SK-N-SH (cell line): ENCODE data around the gene AK5. TPM values are rescaled to one million over a fixed set of nuclear protein-coding genes. Genes with fewer than 3 reads are reported as not detected.
"Not testable (repeated sequence)": the region's sequence is repeated elsewhere in the genome, so short reads cannot be mapped to it uniquely, and the experiment has no call there.

ENCODE experiments used
- CTCF ChIA-PET: fragments of 300-600, 350-600 bp; formaldehyde crosslinking; extraction: SDS; loops from one replicate; lab custom pipeline; 2021; lab: Yijun Ruan, JAX
- POLR2A ChIA-PET: fragments of 350-600 bp; sonication (Branson Sonifier 250); formaldehyde crosslinking; extraction: SDS; loops from one replicate; lab custom pipeline; 2020; ENCODE audit warnings: antibody characterized with exemption, inconsistent platforms; lab: Yijun Ruan, JAX
- DNase-seq: peaks from one replicate; pipeline ENCODE4 v3.0.0; 2012
- H2AFZ ChIP-seq: fragments of 200-600 bp; sonication (generic); 2 replicates; pipeline ENCODE4 v1.8.1; 2016; ENCODE audit warnings: antibody characterized with exemption, mild to moderate bottlenecking, low read depth
- H3F3A ChIP-seq: fragments of 200-600 bp; sonication (generic); replicated peaks from 2 replicates; pipeline ENCODE3; 2016; ENCODE audit warnings: antibody characterized with exemption, mild to moderate bottlenecking; ENCODE audit not compliant: insufficient read depth
- H3K27ac ChIP-seq, 2 experiments: fragments of 200-500 bp in 1 of 2; fragments of 200-600 bp in 1 of 2; sonication (Bioruptor generic) in 1 of 2; sonication (generic), shearing (Covaris generic) in 1 of 2; 2 replicates each; pipeline versions ENCODE4 v1.5.1 to v1.6.1; 2014 to 2016; ENCODE audit warnings: low read depth in 2 of 2, inconsistent platforms in 1 of 2, low read length in 1 of 2, mild to moderate bottlenecking in 1 of 2, mixed read lengths in 1 of 2
- H3K27me3 ChIP-seq: fragments of 200-600 bp; sonication (generic), shearing (Covaris generic); 2 replicates; pipeline ENCODE4 v1.6.1; 2016; ENCODE audit warnings: mixed run types; ENCODE audit not compliant: insufficient read depth
- H3K36me3 ChIP-seq, 2 experiments: fragments of 200-500 bp in 1 of 2; fragments of 200-600 bp in 1 of 2; sonication (Bioruptor generic) in 1 of 2; sonication (generic) in 1 of 2; replicated peaks in 1 of 2; 2 replicates each; pipeline versions ENCODE3 to v1.5.1; 2014 to 2016; ENCODE audit warnings: low read length in 1 of 2, mild to moderate bottlenecking in 1 of 2; ENCODE audit not compliant: insufficient read depth in 2 of 2, control insufficient read depth in 1 of 2
- H3K4me1 ChIP-seq, 2 experiments: fragments of 200-500 bp in 1 of 2; fragments of 200-600 bp in 1 of 2; sonication (Bioruptor generic) in 1 of 2; sonication (generic), shearing (Covaris generic) in 1 of 2; 2 replicates each; pipeline versions ENCODE4 v1.5.1 to v1.6.1; 2014 to 2016; ENCODE audit warnings: low read depth in 1 of 2, low read length in 1 of 2, mixed run types in 1 of 2; ENCODE audit not compliant: insufficient read depth in 2 of 2, control insufficient read depth in 1 of 2
- H3K4me2 ChIP-seq: fragments of 200-600 bp; sonication (generic), shearing (Covaris generic); 2 replicates; pipeline ENCODE4 v1.6.1; 2017; ENCODE audit warnings: mixed run types
- H3K4me3 ChIP-seq, 2 experiments: fragments of 200-500 bp in 1 of 2; fragments of 200-600 bp in 1 of 2; sonication (Bioruptor generic) in 1 of 2; sonication (generic), shearing (Covaris generic) in 1 of 2; 2 replicates each; pipeline versions ENCODE4 v1.5.1 to v1.8.1; 2014 to 2016; ENCODE audit warnings: low read depth in 2 of 2, inconsistent platforms in 1 of 2, low read length in 1 of 2, mild to moderate bottlenecking in 1 of 2, mixed read lengths in 1 of 2, moderate library complexity in 1 of 2
- H3K79me2 ChIP-seq: fragments of 200-600 bp; sonication (generic); 2 replicates; pipeline ENCODE4 v1.8.1; 2017; ENCODE audit warnings: mild to moderate bottlenecking; ENCODE audit not compliant: insufficient read depth
- H3K9ac ChIP-seq: fragments of 200-600 bp; sonication (generic); 2 replicates; pipeline ENCODE4 v1.6.1; 2017; ENCODE audit warnings: mixed run types
- H3K9me2 ChIP-seq: fragments of 200-600 bp; sonication (generic); 2 replicates; pipeline ENCODE4 v1.6.1; 2017; ENCODE audit warnings: mixed run types
- H3K9me3 ChIP-seq: fragments of 200-600 bp; sonication (generic); 2 replicates; pipeline ENCODE4 v1.6.1; 2017; ENCODE audit warnings: mixed run types, mild to moderate bottlenecking, moderate library complexity
- H4K20me1 ChIP-seq: fragments of 200-600 bp; sonication (generic); 2 replicates; pipeline ENCODE4 v1.6.1; 2017; ENCODE audit warnings: mild to moderate bottlenecking, mixed run types; ENCODE audit not compliant: insufficient read depth
- CTCF ChIP-seq: fragments of 200-600 bp; sonication (generic); IDR thresholded peaks from 2 replicates; pipeline ENCODE4 v1.6.1; 2017; ENCODE audit warnings: antibody characterized with exemption, mild to moderate bottlenecking, moderate library complexity
- GABPA ChIP-seq: IDR thresholded peaks from 2 replicates; pipeline ENCODE4 v1.4.0; 2012; ENCODE audit warnings: low read depth, mild to moderate bottlenecking
- GATA2 ChIP-seq: sonication (generic); formaldehyde crosslinking; IDR thresholded peaks from 2 replicates; pipeline ENCODE4 v1.5.0; 2020; ENCODE audit warnings: mild to moderate bottlenecking, missing genetic modification reagents
- MXI1 ChIP-seq: IDR thresholded peaks from 2 replicates; pipeline ENCODE4 v1.6.1; 2012; ENCODE audit warnings: mild to moderate bottlenecking, low read depth, low read length, improper control_type of control experiment
- RXRA ChIP-seq: IDR thresholded peaks from 2 replicates; pipeline ENCODE4 v1.4.0; 2012; ENCODE audit warnings: low read depth, mild to moderate bottlenecking, borderline replicate concordance
- TCF12 ChIP-seq: IDR thresholded peaks from 2 replicates; pipeline ENCODE4 v1.4.0; 2012
- TEAD4 ChIP-seq: IDR thresholded peaks from 2 replicates; pipeline ENCODE4 v1.4.0; 2012; ENCODE audit warnings: mild to moderate bottlenecking, borderline replicate concordance; ENCODE audit not compliant: insufficient read depth
- USF1 ChIP-seq: IDR thresholded peaks from 2 replicates; pipeline ENCODE4 v1.4.0; 2012; ENCODE audit warnings: low read depth, borderline replicate concordance
- YY1 ChIP-seq: IDR thresholded peaks from 2 replicates; pipeline ENCODE4 v1.4.0; 2012; ENCODE audit warnings: low read depth, mild to moderate bottlenecking
- WGBS: methylation state at CpG from one replicate; pipeline ENCODE4 v1.1.6; 2017; ENCODE audit warnings: low lambda C conversion rate; 5-methylcytosine and 5-hydroxymethylcytosine counted together
- polyA plus RNA-seq, 3 experiments: library from polyadenylated mRNA; depleted of rRNA; stranded (reverse); fragments of >200 nt; gene quantifications; 2 replicates each; pipeline ENCODE4 v1.2.3, GENCODE V29; 2012
- TF ChIP-seq, protein P1 (sequence below): fragments of 150-350 bp; IDR thresholded peaks from 2 replicates; pipeline ENCODE4 v1.6.1; 2017; ENCODE audit warnings: antibody characterized with exemption, low read length, low read depth, borderline replicate concordance

Gene AK5
- polyA plus RNA-seq, 1 of the 3 experiments (the other 2 are of a cell fraction), result 22.9 TPM

DNA sequence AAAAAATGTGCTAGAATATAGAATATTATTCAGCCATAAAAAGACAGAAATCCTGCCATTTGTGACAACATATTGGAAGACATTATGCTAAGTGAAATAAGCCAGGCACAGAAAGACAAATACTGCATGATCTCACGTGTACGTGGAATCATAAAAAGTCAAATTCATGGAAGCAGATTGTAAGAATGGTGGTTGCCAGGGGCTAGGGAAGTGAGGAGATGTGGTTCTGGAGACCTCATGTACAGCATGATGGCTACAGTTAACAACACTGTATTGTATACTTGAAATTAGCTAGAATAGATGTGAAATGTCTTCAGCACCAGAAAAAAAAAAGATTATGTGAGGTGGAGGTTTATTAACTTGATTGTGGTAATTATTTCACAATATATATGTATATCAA, 234.3 kb downstream of the AK5 start (continued):
- TF ChIP-seq USF1, result no peak
- no peak for TF ChIP-seq CTCF
- no peak for TF ChIP-seq GATA2 (CRISPR knock-in tag)
- no peak for TF ChIP-seq TEAD4
- no peak for TF ChIP-seq TCF12
- TF ChIP-seq, all 33 proteins: peak for 0

DNA sequence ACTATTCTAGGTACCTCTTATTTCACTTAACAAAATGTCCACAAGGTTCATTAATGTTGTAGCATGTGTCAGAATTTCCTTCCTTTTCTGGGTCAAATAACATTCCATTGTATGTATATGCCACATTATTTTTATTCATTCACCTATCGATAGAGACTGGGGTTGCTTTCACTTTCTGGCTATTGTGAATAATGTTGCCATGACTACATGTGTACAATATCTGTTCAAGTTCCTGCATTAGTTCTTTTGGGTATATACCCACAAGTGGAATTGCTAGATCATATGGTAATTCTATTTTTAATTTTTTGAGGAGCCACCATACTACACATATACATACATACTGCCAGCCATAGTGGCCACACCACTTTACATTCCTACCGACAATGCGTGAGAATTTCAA, 242.2 kb downstream of the AK5 start:
- H3K27me3 ChIP-seq, result no peaks in the 10 kb centered on the region
- H3K4me3 ChIP-seq, result no peak overlapping the region
- no peak for TF ChIP-seq YY1
- TF ChIP-seq, protein P1, sequence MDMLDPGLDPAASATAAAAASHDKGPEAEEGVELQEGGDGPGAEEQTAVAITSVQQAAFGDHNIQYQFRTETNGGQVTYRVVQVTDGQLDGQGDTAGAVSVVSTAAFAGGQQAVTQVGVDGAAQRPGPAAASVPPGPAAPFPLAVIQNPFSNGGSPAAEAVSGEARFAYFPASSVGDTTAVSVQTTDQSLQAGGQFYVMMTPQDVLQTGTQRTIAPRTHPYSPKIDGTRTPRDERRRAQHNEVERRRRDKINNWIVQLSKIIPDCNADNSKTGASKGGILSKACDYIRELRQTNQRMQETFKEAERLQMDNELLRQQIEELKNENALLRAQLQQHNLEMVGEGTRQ, result no peak
- no peak for TF ChIP-seq RXRA
- no peak for TF ChIP-seq GABPA
- TF ChIP-seq MXI1, result no peak
- WGBS, result 95% methylated on average over 3 of the region's 3 CpGs
- no peak for DNase-seq
- H3K9me2 ChIP-seq, result no peaks in the 10 kb centered on the region
- H3F3A ChIP-seq, result no peaks in the 10 kb centered on the region
- no peak overlapping the region for H3K27ac ChIP-seq
- H3K4me1 ChIP-seq, result no peaks in the 10 kb centered on the region
- no peaks in the 10 kb centered on the region for H3K79me2 ChIP-seq
- CTCF ChIA-PET, result interaction anchor here (1.3 kb wide), 1 partner anchor 9 kb away, joined by 3 read pairs; no protein-coding TSS in a partner anchor
- H2AFZ ChIP-seq, result no peak overlapping the region
- no peaks in the 10 kb centered on the region for H3K9me3 ChIP-seq
- H4K20me1 ChIP-seq, result no peaks in the 10 kb centered on the region
- POLR2A ChIA-PET, result no interaction called here
- no peak overlapping the region for H3K9ac ChIP-seq
- H3K4me2 ChIP-seq, result no peak overlapping the region
- H3K36me3 ChIP-seq, result peaks cover 0 to under 1% of the 10 kb centered on the region in 2 experiments

- H3K36me3 ChIP-seq, H2AFZ ChIP-seq, H3K79me2 ChIP-seq, H3K9ac ChIP-seq, H3K27me3 ChIP-seq, H4K20me1 ChIP-seq, H3F3A ChIP-seq, H3K4me2 ChIP-seq, CTCF ChIA-PET, H3K9me3 ChIP-seq, H3K9me2 ChIP-seq, H3K27ac ChIP-seq, POLR2A ChIA-PET, DNase-seq, H3K4me3 ChIP-seq: not testable (repeated sequence)
- peaks cover 0 to 26% of the 10 kb centered on the region in 2 experiments; a peak in 2 of 4 replicates for H3K4me1 ChIP-seq
- 94% methylated on average over 6 of the region's 8 CpGs for WGBS
These were observed 249.3 kb downstream of the AK5 start for GRCh38 chr1:77531149-77531548.

DNA sequence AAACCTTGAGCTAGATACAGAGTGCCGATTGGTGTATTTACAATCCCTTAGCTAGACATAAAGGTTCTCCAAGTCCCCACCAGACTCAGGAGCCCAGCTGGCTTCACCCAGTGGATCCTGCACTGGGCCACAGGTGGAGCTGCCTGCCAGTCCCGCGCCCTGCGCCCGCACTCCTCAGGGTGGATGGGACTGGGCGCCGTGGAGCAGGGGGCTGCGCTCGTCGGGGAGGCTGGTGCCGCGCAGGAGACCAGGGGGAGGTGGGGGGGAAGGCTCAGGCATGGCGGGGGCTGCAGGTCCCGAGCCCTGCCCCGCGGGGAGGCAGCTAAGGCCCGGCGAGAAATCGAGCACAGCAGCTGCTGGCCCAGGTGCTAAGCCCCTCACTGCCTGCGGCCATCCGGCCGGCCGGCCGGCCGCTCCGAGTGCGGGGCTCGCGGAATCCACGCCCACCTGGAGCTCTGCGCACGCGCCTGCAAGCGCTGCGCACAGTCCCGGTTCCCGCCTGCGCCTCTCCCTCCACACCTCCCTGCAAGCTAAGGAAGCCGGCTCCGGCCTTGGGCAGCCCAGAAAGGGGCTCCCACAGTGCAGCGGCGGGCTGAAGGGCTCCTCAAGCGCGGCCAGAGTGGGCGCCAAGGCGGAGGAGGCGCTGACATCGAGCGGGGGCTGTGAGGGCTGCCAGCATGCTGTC, 249.9 kb downstream of the AK5 start:
- H3K9me3 ChIP-seq, H3K4me3 ChIP-seq, DNase-seq, H3K27me3 ChIP-seq, H3K36me3 ChIP-seq, H3K4me2 ChIP-seq, H3K79me2 ChIP-seq, H3K9ac ChIP-seq, H4K20me1 ChIP-seq, H3K27ac ChIP-seq, H3K9me2 ChIP-seq, POLR2A ChIA-PET, H2AFZ ChIP-seq: not testable (repeated sequence)
- H3K4me1 ChIP-seq, result peaks cover 0 to 30% of the 10 kb centered on the region in 2 experiments; a peak in 2 of 4 replicates
- WGBS, result 98% methylated on average over 20 of the region's 49 CpGs
- CTCF ChIA-PET, result interaction anchor here (0.7 to 2.7 kb wide), 4 partner anchors 250 to 370 kb away, joined by 4 to 11 read pairs (median 8); partner anchors contain the start of gene AK5
- H3F3A ChIP-seq, result peaks cover 16% of the 10 kb centered on the region
